Esophagus squamous epithelium (tissue), 4 donors: Measurements from ENCODE around the gene PTGDS.

Experiments
- POLR2A ChIP-seq, 4 donors: fragments of 450-650 bp; IDR thresholded peaks; one replicate each; pipeline ENCODE4 v1.6.1; 2017; ENCODE audit warnings: antibody characterized with exemption in 4 of 4, mild to moderate bottlenecking in 4 of 4, moderate library complexity in 3 of 4
- TF ChIP-seq, protein P1 (sequence below), 6 experiments: fragments of 450-650 bp in 4 of 6; fragments of 200-600 bp in 2 of 6; sonication (generic) in 2 of 6; IDR thresholded peaks; one replicate each; pipeline ENCODE4 v1.5.1; 2016 to 2019; ENCODE audit warnings: antibody characterized with exemption in 6 of 6, mild to moderate bottlenecking in 4 of 6, moderate library complexity in 4 of 6

DNA sequence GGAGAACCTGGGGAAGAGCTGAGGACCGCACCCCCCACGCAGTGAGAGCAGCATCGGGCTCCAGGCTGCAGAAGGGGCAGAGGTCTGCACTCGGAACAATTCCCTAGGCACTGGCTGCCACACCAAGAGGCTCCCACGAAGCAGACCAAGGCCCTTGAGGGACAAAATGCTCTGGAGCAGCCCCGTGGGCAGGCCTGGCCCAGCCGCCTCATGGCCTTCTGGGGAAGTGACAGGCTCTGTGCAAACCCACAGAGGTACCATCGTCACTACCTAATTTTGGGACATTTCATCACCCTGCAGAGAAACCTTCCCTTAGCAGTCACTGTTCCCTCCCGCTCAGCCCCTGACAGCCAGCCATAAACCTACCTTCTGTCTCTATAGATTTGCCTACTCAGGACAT, 48.7 kb upstream of the PTGDS start:
- no peak for TF ChIP-seq POLR2A (IDR thresholded peaks at IDR 0.05)
- TF ChIP-seq, protein P1, sequence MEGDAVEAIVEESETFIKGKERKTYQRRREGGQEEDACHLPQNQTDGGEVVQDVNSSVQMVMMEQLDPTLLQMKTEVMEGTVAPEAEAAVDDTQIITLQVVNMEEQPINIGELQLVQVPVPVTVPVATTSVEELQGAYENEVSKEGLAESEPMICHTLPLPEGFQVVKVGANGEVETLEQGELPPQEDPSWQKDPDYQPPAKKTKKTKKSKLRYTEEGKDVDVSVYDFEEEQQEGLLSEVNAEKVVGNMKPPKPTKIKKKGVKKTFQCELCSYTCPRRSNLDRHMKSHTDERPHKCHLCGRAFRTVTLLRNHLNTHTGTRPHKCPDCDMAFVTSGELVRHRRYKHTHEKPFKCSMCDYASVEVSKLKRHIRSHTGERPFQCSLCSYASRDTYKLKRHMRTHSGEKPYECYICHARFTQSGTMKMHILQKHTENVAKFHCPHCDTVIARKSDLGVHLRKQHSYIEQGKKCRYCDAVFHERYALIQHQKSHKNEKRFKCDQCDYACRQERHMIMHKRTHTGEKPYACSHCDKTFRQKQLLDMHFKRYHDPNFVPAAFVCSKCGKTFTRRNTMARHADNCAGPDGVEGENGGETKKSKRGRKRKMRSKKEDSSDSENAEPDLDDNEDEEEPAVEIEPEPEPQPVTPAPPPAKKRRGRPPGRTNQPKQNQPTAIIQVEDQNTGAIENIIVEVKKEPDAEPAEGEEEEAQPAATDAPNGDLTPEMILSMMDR (IDR thresholded peaks at IDR 0.05): no peak
